HG02759 (cell line): ENCODE measurements around the gene DHRSX.
"Not testable (repeated sequence)": the region's sequence is repeated elsewhere in the genome, so short reads cannot be mapped to it uniquely, and the experiment has no call there.

ENCODE experiments used
- ATAC-seq: cut with Tn5 transposase; IDR thresholded peaks from one replicate; pipeline ENCODE4 v1.9.1; 2021; ENCODE audit warnings: mild to moderate bottlenecking, moderate library complexity; ENCODE audit not compliant: unreplicated experiment

Gene DHRSX

DNA sequence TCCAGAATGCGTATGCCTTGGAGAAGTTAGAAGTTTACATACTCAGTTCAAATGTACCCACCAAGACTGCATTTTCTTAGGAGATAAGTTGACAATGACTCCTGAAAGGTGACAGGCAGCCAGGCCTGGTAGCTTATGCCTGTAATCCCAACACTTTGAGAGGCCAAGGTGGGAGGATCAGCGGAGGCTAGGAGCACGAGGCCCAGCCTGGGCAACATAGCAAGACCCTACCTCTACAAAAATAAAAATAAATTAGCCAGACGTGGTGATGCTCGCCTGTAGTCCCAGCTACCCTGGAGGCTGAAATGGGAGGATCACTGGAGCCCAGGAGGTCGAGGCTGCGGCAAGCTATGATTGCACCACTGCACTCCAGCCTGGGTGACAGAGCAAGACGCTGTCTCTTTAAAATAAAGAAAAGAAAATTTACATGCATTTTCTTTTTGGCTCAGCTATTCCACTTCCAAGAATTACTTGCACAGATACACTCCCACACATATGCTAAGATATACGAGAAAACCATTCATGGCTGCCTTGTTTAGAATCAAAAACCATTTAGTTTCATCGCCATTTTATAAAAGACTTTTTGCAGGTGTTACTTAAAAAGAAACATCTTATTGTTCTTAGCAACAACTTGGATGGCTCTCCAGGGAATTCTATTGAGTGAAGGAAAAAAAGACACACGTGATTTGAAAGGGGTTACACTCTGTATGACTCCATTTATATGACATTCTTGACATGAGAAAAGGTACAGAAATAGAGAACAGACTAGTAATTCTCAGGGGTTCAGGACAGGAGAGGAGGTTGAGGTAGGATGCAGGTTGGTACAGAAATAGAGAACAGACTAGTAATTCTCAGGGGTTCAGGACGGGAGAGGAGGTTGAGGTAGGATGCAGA is 66.3 kb downstream of the DHRSX start:
- no peak for ATAC-seq

DNA sequence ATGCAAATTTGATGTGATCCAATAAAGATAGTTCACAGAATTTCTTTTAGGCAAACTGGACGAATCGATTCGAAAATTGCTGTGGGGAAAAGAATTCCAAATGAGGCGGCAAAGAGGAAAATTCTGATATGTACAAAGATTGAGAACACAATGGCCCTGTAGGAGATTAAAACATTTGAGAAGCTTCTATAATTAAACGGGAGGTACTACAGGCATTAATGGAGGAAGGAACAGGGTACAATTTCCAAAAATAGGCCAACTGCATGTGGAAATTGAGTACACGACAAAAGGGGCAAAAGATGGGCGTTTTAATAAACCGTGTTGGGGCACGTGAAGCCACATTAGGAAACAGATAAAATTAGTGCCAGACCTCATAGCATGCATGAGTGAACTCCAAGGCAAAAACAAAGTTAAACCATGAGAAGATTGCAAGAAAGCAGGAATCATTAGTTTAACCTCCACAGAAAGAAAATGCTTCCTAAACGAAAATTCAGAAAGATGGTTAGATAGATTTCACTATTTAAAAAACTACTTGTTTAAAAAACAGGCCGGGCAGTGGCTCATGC is 68.4 kb downstream of the DHRSX start:
- no peak for ATAC-seq

DNA sequence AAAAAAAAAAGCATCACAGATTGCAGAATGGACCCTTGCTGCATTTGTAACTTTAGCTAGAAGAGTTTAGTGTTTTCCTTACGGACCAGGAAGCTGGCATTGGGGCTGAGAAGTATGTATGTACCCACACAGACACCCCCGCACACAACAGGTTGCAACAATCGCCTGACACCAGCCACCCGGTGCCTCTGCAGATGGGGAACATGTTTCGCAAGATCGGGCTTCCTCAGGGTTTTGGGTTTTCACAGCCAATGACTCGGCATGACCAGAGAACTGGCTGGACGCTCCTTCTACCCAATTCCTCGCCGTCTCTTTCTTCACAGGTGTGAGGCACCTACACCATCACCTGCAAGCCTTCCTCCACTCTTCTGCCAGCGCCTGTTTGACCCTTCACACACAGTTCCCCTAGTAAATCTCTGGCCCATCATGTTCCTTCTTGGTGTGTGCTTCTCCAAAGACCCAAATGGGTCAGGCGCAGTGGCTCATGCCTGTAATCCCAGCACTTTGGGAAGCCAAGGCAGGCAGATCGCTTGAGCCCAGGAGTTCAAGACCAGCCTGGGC is 70.4 kb downstream of the DHRSX start:
- no peak for ATAC-seq

DNA sequence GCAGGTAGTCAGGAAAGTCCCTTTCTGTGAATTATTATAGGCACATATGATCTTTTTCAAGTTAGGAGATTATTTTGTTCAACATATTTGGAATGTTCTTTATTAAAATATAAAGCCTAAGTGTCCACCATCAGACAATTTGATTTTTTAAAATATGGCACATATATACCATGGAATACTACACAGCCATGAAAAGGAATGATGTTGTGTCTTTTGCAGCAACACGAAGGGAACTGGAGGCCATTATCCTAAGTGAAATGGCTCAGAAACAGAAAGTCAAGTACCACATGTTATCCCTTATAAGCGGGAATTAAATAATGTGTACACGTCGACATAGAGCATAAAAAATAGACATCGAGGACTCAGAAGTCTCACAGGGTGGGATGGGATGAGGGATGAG is 73.0 kb downstream of the DHRSX start:
- ATAC-seq = no peak

DNA sequence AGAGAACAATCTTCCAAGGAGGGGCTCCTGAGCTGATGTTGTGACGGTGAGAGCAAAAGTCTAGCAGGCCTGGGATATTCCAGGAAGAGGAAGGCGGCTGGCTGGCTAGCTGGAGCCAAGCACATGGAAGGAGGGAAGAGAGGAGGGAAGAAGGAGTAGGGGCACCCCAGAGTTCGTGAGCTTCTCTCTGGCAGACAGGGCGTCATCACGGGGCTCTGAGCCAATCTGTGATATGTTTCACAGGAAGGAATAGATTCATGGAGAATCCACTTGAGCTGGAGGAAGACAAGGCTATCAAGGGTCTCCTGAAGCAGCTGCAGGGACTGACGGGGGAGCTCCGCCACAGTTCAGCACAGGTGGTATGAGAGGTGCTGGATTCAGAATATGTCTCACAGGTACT is 73.6 kb downstream of the DHRSX start:
- ATAC-seq = no peak

DNA sequence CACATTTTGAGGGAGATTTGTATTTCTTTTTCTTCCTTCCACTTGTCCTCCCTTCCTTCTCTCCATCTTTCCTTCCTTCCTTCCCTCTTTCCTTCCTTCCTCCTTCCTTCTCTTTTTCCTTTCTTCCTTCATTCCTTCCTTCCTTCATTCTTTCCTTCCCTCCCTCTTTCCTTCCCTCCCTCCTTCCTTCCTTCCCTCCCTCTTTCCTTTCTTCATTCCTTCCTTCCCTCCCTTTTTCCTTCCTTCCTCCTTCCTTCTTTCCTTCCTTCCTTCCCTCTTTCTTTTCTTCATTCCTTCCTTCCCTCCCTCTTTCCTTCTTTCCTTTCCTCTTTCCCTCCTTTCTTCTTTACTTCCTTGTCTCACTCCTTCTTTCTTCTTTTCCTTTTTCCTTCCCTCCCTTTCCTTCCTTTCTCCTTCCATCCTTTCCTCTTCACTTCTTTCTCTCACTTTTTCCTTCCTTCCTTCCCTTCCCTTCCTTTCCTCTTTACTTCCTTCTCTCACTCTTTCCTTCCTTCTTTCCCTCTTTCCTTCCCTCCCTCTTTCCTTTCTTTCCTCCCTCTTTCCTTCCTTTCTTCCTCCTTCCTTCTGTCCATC is 74.4 kb downstream of the DHRSX start:
- no peak for ATAC-seq

DNA sequence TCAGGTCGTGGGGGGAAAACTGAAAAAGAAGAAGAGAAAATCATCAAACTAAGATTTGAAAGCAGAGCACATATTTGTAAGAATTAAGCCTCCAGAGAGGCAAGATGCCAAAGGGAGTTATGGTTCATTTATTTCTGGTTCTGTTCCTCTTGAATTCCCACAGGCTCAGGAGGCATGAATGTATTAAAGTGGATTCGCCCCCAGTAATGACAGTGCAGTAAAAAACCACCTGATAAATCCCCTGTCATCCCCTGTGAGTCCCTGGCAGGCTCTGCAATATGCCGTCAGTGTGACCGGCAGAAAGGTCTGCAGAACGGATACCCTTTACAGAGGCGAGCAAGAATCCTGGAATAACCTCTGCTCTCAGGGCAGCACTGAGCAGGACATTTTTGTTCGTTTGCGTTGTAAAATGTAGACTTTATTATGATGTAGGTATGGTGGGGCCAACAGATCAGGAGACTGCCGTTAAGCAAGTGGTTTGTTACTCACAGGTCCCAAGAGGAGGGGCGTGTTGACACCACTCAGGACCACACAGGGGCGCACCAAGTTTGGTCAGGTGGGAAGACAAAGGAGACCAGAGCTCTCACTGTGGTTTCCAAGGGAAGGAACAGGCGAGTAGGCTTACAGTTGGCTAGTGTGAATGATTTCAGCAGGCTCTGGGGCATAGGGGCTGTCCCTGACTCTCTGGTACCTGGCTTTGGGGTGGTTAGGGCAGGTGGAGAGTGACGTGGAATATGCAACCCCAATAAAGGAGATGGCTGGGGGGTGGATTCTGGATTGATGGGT is 75.3 kb downstream of the DHRSX start:
- ATAC-seq = no peak

DNA sequence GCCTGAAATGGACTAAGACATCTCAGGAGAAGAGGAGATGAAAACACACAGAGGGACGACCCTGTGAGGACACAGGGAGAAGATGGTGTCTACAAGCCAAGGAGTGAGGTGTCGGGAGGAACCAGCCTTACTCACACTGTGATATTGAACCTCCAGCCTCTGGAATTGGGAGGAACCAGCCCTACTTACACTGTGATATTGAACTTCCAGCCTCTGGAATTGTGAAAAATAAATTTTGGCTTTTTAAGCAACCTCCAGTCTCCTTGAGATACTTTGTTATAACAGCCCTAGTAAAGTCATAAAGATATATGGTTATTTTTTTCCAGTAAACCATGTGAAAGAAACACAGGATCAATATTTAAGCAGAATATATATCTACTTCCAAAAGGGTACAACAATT is 76.5 kb downstream of the DHRSX start:
- ATAC-seq = no peak

DNA sequence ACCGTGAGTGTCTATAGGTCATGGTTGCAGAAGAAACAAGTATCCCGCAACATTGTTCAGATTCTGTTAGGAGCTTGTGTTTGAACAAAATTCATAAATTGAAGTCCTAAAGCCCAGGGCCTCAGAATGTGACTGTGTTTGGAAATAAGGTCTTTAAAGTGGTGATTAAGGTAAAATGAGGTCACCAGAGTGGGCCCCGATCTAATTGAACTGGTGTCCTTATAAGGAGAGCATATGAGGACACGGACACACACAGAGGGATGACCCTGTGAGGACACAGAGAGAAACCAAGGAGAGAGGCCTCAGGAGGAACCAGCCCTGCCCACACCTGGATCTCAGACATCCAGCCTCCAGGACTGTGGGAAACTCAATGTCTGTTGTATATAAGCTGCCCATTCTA is 76.9 kb downstream of the DHRSX start:
- ATAC-seq = no peak

DNA sequence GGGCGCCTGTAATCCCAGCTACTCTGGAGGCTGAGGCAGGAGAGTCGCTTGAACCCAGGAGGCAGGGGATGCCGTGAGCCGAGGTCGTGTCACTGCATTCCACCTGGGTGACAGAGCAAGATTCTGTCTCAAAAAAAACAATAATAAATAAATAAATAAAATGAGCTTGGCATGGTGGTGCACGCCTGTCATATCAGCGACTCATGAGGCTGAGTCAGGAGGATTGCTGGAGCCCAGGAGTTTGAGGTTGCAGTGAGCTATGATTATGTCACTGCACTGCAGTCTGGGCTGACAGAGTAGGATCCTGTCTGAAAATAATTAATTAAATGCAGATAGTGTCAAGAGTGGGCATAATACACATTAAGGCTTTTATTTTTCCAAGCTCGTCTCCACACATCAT is 77.5 kb downstream of the DHRSX start:
- ATAC-seq = no peak

DNA sequence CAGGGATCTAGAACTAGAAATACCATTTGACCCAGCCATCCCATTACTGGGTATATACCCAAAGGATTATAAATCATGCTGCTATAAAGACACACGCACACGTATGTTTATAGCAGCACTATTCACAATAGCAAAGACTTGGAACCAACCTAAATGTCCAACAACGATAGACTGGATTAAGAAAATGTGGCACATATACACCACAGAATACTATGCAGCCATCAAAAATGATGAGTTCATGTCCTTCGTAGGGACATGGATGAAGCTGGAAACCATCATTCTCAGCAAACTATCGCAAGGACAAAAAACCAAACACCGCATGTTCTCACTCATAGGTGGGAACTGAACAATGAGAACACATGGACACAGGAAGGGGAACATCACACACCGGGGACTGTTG is 81.4 kb downstream of the DHRSX start:
- not testable (repeated sequence) for ATAC-seq

DNA sequence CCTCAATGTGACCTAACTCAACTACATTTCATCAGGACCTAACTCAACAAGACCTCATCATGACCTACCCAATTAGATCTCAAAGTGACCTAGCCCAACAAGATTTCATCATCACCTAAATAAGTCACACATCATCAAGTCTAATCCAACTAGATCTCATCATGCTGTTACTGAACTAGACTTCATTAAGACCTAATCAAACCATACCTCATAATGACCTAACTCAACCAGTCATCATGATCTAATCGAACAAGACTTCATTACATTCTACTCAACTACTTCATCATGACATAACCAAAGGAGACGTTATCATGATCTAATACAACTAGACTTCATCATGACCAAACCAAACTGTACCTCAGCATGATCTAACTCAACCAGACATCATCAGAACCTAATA is 82.8 kb downstream of the DHRSX start:
- ATAC-seq = no peak

DNA sequence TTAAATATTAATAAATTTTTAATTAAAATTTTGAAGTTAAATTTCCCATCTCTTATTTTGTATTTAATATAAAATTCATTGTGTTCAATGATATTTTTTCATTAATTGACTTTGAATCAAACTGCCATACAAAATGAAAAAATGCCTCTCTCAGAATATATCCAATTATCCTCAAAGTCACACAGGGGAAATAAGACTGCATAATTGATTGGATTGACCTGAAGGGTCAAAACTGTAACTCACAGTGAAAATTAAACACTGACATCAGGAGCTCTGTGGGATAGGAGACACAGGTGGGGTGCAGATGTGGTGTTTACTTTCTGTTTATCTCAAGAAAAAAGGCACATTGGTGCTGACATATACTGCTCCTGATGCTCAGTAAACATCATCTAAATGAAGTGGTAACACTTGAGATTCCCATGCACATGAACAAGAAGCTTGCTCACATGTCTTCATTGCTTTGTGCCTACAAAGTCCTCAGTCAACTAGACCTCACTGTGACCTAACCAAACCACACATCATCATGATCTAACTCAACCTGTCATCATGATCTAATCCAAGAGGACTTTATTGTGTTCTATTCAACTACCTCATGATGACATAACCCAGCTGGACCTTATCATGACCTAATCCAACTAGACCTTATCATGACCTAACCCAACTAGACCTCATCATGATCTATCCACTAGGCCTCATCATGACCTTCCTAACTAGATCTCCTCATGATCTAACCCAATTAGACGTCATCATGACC is 83.7 kb downstream of the DHRSX start:
- no peak for ATAC-seq

DNA sequence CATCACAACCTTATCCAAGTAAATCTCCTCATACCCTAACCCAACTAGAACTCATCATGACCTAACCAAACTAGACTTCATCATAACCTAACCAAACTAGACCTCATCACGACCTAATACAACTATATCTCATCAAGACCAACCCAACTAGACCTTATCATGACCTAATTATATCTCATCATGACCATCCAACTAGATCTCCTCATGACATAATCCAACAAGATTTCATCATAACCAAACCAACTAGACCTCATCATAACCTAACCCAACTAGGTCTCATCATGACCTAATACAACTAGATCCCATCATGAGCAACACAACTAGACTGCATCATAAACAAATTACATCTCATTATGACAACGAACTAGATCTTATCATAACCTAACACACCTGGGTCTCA is 86.4 kb downstream of the DHRSX start:
- ATAC-seq = no peak

DNA sequence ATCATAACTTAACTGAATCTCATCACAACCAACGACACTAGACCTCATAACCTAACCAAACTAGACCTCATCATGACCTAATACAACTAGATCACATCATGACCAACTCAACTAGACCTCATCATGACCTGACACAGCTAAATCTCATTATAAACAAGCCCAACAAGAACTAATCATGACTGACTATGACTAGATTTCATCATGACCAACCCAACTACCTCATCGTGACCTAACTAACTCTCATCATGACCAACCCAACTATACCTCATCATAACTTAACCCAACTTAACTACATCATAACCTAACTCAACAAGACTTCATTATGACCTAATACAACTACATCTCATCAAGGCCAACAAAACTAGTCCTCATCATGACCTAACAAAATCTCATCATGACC is 86.8 kb downstream of the DHRSX start:
- ATAC-seq = no peak

DNA sequence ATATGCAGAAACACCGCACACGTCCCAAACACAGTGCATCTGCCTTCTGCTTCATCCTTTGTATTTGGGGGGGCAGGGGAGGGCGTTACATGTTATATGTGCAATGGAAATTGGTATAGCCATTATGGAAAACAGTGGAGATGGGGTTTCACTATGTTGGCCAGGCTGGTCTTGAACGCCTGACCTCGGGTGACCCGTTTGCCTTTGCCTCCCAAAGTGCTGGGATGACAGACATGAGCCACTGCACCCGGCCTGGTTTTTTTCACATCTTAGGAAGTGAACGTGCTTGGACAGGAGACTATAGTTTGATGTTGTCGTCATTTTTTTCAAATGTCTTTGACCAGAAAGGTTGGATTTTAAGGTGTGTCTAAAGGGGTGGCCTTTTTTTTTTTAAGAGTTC is 88.6 kb downstream of the DHRSX start:
- ATAC-seq = no peak

DNA sequence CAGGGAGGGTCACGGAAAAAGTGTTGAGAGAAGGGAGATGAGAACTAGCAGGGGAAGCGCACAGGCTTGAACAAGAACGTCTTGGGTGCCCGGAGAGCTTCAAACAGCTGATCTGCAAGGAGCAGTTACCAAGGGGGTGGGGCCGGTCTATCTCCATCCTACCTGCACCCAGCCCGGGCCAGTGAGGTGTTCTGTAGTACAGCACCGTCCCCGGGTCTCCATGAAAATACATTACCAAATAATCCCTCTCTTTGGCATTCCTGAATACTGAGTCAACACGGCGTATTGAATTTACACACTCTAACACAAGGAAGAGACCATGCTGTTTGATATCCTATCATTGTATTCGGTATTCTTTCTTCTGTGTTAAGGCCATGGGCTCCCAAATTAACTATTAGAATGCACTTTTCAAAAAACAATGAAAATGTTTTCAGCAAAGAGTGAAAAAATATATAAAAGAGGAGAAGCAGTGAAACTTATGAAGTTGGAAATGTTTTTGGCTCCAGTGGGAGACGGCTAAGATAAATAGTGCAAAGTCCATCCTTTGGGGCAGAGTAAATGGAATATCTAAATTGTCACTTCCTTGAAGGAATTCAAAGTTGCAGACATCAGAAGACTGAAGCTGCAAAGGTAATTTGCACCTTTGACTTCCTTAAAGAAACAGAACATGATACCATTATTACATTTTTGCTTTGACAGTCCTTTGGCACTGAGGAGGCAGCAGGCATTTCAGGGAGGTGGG is 90.3 kb downstream of the DHRSX start:
- no peak for ATAC-seq

DNA sequence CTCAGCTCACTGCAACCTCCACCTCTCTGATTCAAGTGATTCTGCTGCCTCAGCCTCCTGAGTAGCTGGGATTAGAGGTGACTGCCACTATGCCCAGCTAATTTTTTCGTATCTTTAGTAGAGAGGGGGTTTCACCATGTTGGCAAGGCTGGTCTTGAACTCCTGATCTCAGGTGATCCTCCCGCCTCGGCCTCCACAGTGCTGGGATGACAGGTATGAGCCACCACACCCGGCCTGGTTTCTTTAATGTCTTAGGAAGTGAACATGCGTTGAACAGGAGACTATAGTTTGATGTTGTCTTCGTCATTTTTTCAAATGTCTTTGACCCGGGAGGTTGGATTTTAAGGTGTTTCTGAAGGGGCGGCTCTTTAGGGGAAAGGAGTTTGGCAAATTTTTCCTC is 91.0 kb downstream of the DHRSX start:
- ATAC-seq = no peak

DNA sequence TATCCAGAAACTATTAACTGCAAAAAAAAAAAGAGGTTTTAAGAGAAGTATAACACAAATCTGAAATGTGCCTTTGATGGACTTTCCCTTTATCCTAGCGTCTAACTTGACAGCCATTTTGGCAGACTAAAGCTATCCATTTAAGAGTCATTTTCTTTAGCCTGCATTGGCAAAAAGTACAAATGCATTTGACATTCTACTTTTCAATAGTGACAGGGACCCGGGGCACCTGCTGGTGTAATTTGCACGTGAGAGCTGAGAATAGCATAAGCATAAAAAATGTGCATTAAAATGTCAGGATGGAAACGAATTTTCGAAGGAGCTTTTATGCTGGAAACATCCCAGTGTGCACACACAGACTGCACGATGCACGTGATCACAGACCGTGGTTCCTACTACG is 91.9 kb downstream of the DHRSX start:
- ATAC-seq = no peak
